Sigmoid colon (tissue), 7 donors: Measurements from ENCODE around the gene COBL. TPM values are rescaled to one million over a fixed set of nuclear protein-coding genes. Genes with fewer than 3 reads are reported as not detected.

Experiments
- DNase-seq: peaks from one replicate; pipeline ENCODE4 v3.0.0-alpha.2; 2019
- H3K27ac ChIP-seq, 4 donors: fragments of 200-600 bp; sonication (generic); one replicate each; pipeline ENCODE4 v1.5.1; 2016 to 2019; ENCODE audit warnings: mild to moderate bottlenecking in 1 of 4
- H3K27me3 ChIP-seq, 3 donors: fragments of 200-600 bp; sonication (generic); one replicate each; pipeline ENCODE4 v1.5.1; 2019; ENCODE audit warnings: mild to moderate bottlenecking in 1 of 3
- H3K36me3 ChIP-seq, 4 donors: fragments of 200-600 bp; sonication (generic); one replicate each; pipeline ENCODE4 v1.5.1; 2016 to 2019
- H3K4me1 ChIP-seq, 4 donors: fragments of 200-600 bp; sonication (generic); one replicate each; pipeline ENCODE4 v1.5.1; 2017 to 2019
- H3K4me3 ChIP-seq, 4 donors: fragments of 200-600 bp; sonication (generic); one replicate each; pipeline ENCODE4 v1.5.1; 2017 to 2019; ENCODE audit warnings: mild to moderate bottlenecking in 2 of 4, moderate library complexity in 1 of 4
- H3K9me3 ChIP-seq, 4 donors: fragments of 200-600 bp in 3 of 4; sonication (generic) in 3 of 4; one replicate each; pipeline versions ENCODE4 v1.5.1 to v1.6.1; 2013 to 2019
- EP300 ChIP-seq, 4 donors: sonication (generic); formaldehyde crosslinking; IDR thresholded peaks; one replicate each; pipeline ENCODE4 v1.6.1; 2017; ENCODE audit warnings: antibody characterized with exemption in 4 of 4
- POLR2A ChIP-seq, 2 donors: fragments of 450-650 bp; IDR thresholded peaks; one replicate each; pipeline ENCODE4 v1.6.1; 2016; ENCODE audit warnings: antibody characterized with exemption in 2 of 2, mild to moderate bottlenecking in 2 of 2, moderate library complexity in 2 of 2
- POLR2AphosphoS5 ChIP-seq, 4 donors: sonication (generic); formaldehyde crosslinking; IDR thresholded peaks; one replicate each; pipeline ENCODE4 v1.6.1; 2017; ENCODE audit warnings: antibody characterized with exemption in 4 of 4
- WGBS, 2 donors: extraction: QIAGEN DNeasy Blood & Tissue Kit; methylation state at CpG; one replicate each; pipeline ENCODE4 v1.1.7; 2013; 5-methylcytosine and 5-hydroxymethylcytosine counted together
- intact Hi-C: fragments of 100-400 bp; cut with DNase I; formaldehyde crosslinking; loops from one replicate; pipeline ENCODE4 v1.15.1; 2023
- polyA plus RNA-seq, 3 donors: library from polyadenylated mRNA; stranded (reverse); fragments of 200-250 nt; gene quantifications; one replicate each; pipeline ENCODE4 v1.2.3, GENCODE V29; 2013
- total RNA-seq, 4 donors: library from RNA; depleted of rRNA; stranded (reverse); fragments of >200 nt; gene quantifications; one replicate each; pipeline ENCODE4 v1.1.0, GENCODE V29; 2016
- TF ChIP-seq, protein P1 (sequence below), 4 experiments: fragments of 450-650 bp in 3 of 4; fragments of 200-600 bp in 1 of 4; IDR thresholded peaks; one replicate each; pipeline ENCODE4 v1.5.1; 2016 to 2019; ENCODE audit warnings: antibody characterized with exemption in 4 of 4, mild to moderate bottlenecking in 3 of 4, moderate library complexity in 2 of 4
- donor health status: healthy with polysubstance abuse.
- donor health status: Bipolar disorder and iron deficiency.
- donor health status: healthy.

COBL gene
- total and polyA plus RNA-seq, 7 donors, result 3.0 to 27.6 (median 10.0) TPM

GRCh38 chr7:51160990-51161615 lies 155.5 kb downstream of the COBL start:
- Histone ChIP-seq H3K4me1 (peaks cover 0 to 10% (median 0%) of the 10 kb centered on the region in 4 donors), H3K9me3 (no peaks in the 10 kb centered on the region), H3K36me3 (no peaks in the 10 kb centered on the region), H3K4me3 (no peak overlapping the region), H3K27me3 (no peaks in the 10 kb centered on the region), H3K27ac (peak overlapping the region in 2 of 4 donors; percentile 8 to 15)
- intact Hi-C loops, result loop anchor here (1.0 to 5.0 kb wide), 4 partner anchors 484 to 1068 kb away; partner anchors contain the start of gene ZPBP
- TF ChIP-seq POLR2A (IDR thresholded peaks at IDR 0.05) (no peak), POLR2AphosphoS5 (IDR thresholded peaks at IDR 0.05) (peak; percentile 14 to 67 (median 45)), EP300 (IDR thresholded peaks at IDR 0.05) (no peak)
- TF ChIP-seq, protein P1, sequence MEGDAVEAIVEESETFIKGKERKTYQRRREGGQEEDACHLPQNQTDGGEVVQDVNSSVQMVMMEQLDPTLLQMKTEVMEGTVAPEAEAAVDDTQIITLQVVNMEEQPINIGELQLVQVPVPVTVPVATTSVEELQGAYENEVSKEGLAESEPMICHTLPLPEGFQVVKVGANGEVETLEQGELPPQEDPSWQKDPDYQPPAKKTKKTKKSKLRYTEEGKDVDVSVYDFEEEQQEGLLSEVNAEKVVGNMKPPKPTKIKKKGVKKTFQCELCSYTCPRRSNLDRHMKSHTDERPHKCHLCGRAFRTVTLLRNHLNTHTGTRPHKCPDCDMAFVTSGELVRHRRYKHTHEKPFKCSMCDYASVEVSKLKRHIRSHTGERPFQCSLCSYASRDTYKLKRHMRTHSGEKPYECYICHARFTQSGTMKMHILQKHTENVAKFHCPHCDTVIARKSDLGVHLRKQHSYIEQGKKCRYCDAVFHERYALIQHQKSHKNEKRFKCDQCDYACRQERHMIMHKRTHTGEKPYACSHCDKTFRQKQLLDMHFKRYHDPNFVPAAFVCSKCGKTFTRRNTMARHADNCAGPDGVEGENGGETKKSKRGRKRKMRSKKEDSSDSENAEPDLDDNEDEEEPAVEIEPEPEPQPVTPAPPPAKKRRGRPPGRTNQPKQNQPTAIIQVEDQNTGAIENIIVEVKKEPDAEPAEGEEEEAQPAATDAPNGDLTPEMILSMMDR (IDR thresholded peaks at IDR 0.05), result peak; percentile 72 to 95 (median 88)
- 21 to 27% methylated on average over 9 of the region's 9 CpGs for WGBS, 2 donors
- peak; percentile 83 for DNase-seq

DNA sequence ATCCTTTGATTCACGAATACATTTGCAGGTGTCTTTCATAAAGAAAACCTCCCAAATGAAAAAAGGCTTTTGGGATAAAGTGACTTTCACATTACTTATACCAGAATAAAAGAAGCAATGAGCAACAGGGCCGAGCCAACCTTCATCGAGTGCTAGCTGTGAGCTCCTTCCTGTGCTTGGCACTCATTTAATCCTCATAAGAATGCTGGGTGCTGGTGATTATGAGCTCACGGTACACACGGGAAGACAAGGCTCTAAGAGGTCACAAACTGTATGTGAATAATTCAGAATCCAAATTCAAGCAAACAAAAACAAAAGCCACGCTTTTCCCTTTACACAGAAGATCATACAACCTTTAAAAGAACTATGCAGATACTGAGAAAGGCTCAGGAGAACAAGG lies 156.2 kb downstream of the COBL start:
- peaks cover 0 to 10% (median 0%) of the 10 kb centered on the region in 4 donors for H3K4me1 ChIP-seq
- TF ChIP-seq POLR2A (IDR thresholded peaks at IDR 0.05) (no peak), POLR2AphosphoS5 (IDR thresholded peaks at IDR 0.05) (no peak), EP300 (IDR thresholded peaks at IDR 0.05) (no peak)
- TF ChIP-seq, protein P1 (IDR thresholded peaks at IDR 0.05), result no peak
- no peaks in the 10 kb centered on the region for H3K36me3 ChIP-seq
- no peak for DNase-seq
- no peaks in the 10 kb centered on the region for H3K9me3 ChIP-seq
- H3K4me3 ChIP-seq, result no peak overlapping the region
- no peaks in the 10 kb centered on the region for H3K27me3 ChIP-seq
- 75 to 85% methylated on average over 6 of the region's 6 CpGs for WGBS, 2 donors
- intact Hi-C loops, result loop anchor here (1.0 to 5.0 kb wide), 3 partner anchors 483 to 1068 kb away; partner anchors contain the start of gene ZPBP
- H3K27ac ChIP-seq, result peak overlapping the region in 2 of 4 donors; percentile 8 to 15

DNA sequence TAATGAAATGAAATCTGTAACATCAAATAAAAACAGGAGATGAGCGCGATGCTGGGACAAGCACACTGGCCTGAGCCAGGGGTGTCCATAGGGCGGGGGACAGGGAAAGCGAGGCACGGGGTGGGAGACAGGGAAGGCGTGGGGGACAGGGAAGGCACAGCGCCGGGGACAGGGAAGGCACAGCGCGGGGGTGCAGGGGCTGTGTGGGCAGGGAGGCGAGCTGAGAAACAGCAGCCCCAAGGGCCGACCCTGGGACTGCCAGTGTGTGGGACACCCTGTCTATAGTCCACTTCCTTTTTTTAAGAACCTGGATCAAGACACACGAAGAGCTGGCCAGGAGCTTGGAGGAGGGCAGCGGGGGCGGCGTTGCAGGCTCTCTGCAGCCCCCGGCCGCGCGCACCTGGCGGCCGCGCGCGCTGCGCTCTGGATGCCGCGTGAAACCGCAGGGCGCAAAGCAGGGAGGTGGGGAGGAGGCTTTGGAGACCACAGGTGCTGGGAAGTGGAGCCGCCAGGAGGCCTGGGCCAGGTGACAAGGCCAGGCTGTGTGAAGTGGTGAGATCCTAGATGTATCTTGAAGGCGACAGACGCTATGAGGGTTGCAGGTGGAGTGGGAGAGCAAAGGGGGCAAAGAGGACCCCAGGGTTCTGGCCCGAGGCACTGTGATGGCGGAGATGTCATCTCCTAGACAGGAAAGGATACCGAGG lies 157.7 kb downstream of the COBL start:
- intact Hi-C loops, result loop anchor here (10.0 kb wide), 1 partner anchor 364 kb away; no protein-coding TSS in a partner anchor
- no peak overlapping the region for H3K4me3 ChIP-seq

GRCh38 chr7:51158211-51158610 lies 158.4 kb downstream of the COBL start:
- Histone ChIP-seq H3K36me3 (no peaks in the 10 kb centered on the region), H3K27me3 (no peaks in the 10 kb centered on the region), H3K4me1 (peaks cover 0 to 10% (median 0%) of the 10 kb centered on the region in 4 donors), H3K4me3 (no peak overlapping the region), H3K9me3 (no peaks in the 10 kb centered on the region), H3K27ac (no peak overlapping the region)
- 70 to 91% methylated on average over 8 of the region's 8 CpGs for WGBS, 2 donors
- no peak for TF ChIP-seq POLR2AphosphoS5 (IDR thresholded peaks at IDR 0.05)
- TF ChIP-seq, protein P1 (IDR thresholded peaks at IDR 0.05), result no peak
- TF ChIP-seq POLR2A (IDR thresholded peaks at IDR 0.05), result no peak
- TF ChIP-seq EP300 (IDR thresholded peaks at IDR 0.05), result no peak
- no peak for DNase-seq
- intact Hi-C loops, result loop anchor here (10.0 kb wide), 1 partner anchor 363 kb away; no protein-coding TSS in a partner anchor

More for the DNA sequence above, 157.7 kb downstream of the COBL start:
- Histone ChIP-seq H3K36me3 (no peaks in the 10 kb centered on the region), H3K4me1 (peaks cover 0 to 10% (median 0%) of the 10 kb centered on the region in 4 donors), H3K27me3 (no peaks in the 10 kb centered on the region), H3K9me3 (no peaks in the 10 kb centered on the region), H3K27ac (no peak overlapping the region)
- DNase-seq, result no peak
- WGBS, 2 donors, result 91 to 95% methylated on average over 36 of the region's 36 CpGs
- TF ChIP-seq, protein P1 (IDR thresholded peaks at IDR 0.05), result no peak
- TF ChIP-seq POLR2AphosphoS5 (IDR thresholded peaks at IDR 0.05) (no peak), EP300 (IDR thresholded peaks at IDR 0.05) (no peak), POLR2A (IDR thresholded peaks at IDR 0.05) (no peak)
